ENCODE data around the gene RNU6-9.

The RNU6-9 gene

DNA sequence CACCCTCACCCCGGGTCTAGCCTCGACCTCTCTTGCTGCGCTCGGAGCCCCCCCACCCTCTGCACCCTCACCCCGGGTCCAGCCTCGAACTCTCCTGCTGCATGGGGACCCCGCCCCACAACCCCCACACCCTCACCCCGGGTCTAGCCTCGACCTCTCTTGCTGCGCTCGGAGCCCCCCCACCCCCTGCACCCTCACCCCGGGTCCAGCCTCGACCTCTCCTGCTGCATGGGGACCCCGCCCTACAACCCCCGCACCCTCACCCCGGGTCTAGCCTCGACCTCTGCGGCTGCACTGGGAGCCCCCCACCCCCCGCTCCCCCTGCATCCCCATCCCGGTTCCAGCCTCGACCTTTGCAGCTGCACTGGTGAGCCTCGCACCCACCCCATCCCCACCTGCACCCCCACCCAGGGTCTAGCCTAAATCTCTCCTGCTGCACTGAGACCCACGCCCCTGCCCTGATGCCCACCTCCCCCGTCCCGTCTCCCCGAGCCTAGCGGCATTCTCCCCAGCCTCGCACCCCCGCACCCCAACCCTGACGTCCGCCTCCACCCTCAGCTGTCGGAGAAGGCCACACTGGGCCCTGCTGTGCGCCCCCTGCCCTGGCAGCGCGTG is 32.0 kb upstream of the RNU6-9 start:
- TF ChIP-seq, protein P1, sequence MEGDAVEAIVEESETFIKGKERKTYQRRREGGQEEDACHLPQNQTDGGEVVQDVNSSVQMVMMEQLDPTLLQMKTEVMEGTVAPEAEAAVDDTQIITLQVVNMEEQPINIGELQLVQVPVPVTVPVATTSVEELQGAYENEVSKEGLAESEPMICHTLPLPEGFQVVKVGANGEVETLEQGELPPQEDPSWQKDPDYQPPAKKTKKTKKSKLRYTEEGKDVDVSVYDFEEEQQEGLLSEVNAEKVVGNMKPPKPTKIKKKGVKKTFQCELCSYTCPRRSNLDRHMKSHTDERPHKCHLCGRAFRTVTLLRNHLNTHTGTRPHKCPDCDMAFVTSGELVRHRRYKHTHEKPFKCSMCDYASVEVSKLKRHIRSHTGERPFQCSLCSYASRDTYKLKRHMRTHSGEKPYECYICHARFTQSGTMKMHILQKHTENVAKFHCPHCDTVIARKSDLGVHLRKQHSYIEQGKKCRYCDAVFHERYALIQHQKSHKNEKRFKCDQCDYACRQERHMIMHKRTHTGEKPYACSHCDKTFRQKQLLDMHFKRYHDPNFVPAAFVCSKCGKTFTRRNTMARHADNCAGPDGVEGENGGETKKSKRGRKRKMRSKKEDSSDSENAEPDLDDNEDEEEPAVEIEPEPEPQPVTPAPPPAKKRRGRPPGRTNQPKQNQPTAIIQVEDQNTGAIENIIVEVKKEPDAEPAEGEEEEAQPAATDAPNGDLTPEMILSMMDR (IDR thresholded peaks at IDR 0.05; ENCODE audit: low read depth, low read length): no peak
- H3K27ac ChIP-seq: no peak overlapping the region
- H3K4me3 ChIP-seq (ENCODE audit: low read depth, low read length): no peak overlapping the region
- peaks cover 7% of the 10 kb centered on the region for H3K36me3 ChIP-seq
- no peak for DNase-seq
- H3K27me3 ChIP-seq (ENCODE audit: insufficient read depth, low read depth, severe bottlenecking): no peaks in the 10 kb centered on the region
- no peaks in the 10 kb centered on the region for H3K9me3 ChIP-seq (ENCODE audit: severe bottlenecking)

DNA sequence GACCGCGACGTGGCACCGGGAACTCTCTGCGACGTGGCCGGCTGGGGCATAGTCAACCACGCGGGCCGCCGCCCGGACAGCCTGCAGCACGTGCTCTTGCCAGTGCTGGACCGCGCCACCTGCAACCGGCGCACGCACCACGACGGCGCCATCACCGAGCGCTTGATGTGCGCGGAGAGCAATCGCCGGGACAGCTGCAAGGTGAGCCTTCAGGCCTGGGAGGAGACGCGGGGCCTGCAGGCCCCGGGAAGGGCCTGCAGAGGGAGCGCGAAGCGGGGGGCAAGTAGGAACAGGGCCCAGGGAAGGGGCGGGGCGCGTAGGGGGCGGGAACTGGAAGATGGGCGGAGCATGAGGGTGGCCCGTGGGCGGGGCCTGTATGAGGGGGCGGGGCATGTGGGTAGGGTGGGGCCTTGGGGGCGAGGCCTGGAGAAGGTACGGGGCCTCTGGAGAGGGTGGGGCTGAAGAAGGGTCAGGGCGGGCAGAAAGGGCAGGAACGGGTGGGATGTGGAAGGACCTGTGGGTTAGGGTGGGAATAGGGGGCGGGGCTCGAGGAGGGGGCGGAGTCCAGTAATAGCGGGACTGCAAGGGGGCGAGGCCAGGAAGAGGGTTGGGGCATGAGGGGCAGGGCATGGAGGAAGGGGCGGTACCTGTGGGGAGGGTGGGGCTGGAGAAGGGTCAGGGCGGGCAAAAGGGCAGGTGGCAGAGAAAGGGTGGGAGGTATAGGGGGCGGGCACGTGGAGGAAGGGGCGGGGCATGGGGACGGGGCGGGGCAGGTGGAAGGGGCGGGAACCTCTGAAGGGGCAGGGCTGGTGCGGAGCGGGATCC is 31.3 kb upstream of the RNU6-9 start:
- peaks cover 7% of the 10 kb centered on the region for H3K36me3 ChIP-seq
- no peak overlapping the region for H3K4me3 ChIP-seq (ENCODE audit: low read depth, low read length)
- no peak overlapping the region for H3K27ac ChIP-seq
- TF ChIP-seq, protein P1 (IDR thresholded peaks at IDR 0.05; ENCODE audit: low read depth, low read length): no peak
- peak; percentile 47 for DNase-seq
- no peaks in the 10 kb centered on the region for H3K27me3 ChIP-seq (ENCODE audit: insufficient read depth, low read depth, severe bottlenecking)
- no peaks in the 10 kb centered on the region for H3K9me3 ChIP-seq (ENCODE audit: severe bottlenecking)

DNA sequence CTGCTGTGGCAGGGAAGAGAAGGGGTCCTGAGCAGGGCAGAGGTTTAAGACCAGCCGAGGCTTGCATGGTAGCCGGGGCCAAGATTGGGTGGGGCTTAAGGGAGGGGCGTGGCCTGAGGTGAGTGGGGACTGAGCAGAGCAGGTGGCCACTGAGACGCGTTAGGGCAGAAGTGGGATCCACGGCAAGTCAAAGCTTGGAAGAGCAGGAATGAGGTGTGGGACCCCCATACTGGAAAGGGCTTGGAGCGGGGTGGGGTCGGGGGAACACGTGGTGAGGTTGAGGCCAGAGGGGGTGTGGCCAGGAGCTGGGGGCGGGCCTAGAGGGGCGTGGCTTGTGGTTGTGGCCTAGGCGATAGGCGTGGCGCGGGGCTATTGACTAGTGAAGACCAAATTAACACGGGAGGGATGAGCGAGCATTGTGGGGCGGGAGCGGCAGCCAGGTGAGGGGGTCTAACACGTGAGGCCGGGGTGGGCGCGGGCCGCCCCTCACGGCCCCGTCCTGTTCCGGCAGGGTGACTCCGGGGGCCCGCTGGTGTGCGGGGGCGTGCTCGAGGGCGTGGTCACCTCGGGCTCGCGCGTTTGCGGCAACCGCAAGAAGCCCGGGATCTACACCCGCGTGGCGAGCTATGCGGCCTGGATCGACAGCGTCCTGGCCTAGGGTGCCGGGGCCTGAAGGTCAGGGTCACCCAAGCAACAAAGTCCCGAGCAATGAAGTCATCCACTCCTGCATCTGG is 30.5 kb upstream of the RNU6-9 start:
- peak; percentile 46 for DNase-seq
- H3K27ac ChIP-seq: no peak overlapping the region
- H3K27me3 ChIP-seq (ENCODE audit: insufficient read depth, low read depth, severe bottlenecking): no peaks in the 10 kb centered on the region
- H3K36me3 ChIP-seq: peaks cover 12% of the 10 kb centered on the region
- TF ChIP-seq, protein P1 (IDR thresholded peaks at IDR 0.05; ENCODE audit: low read depth, low read length): no peak
- no peaks in the 10 kb centered on the region for H3K9me3 ChIP-seq (ENCODE audit: severe bottlenecking)
- no peak overlapping the region for H3K4me3 ChIP-seq (ENCODE audit: low read depth, low read length)

DNA sequence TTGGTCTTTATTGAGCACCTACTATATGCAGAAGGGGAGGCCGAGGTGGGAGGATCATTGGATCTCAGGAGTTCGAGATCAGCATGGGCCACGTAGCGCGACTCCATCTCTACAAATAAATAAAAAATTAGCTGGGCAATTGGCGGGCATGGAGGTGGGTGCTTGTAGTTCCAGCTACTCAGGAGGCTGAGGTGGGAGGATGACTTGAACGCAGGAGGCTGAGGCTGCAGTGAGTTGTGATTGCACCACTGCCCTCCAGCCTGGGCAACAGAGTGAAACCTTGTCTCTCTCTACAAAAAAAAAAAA is 30.0 kb upstream of the RNU6-9 start:
- Histone ChIP-seq H3K27ac (no peak overlapping the region), H3K36me3 (peaks cover 17% of the 10 kb centered on the region), H3K4me3 (ENCODE audit: low read depth, low read length) (no peak overlapping the region), H3K9me3 (ENCODE audit: severe bottlenecking) (no peaks in the 10 kb centered on the region), H3K27me3 (ENCODE audit: insufficient read depth, low read depth, severe bottlenecking) (no peaks in the 10 kb centered on the region)
- no peak for DNase-seq
- TF ChIP-seq, protein P1 (IDR thresholded peaks at IDR 0.05; ENCODE audit: low read depth, low read length): no peak

DNA sequence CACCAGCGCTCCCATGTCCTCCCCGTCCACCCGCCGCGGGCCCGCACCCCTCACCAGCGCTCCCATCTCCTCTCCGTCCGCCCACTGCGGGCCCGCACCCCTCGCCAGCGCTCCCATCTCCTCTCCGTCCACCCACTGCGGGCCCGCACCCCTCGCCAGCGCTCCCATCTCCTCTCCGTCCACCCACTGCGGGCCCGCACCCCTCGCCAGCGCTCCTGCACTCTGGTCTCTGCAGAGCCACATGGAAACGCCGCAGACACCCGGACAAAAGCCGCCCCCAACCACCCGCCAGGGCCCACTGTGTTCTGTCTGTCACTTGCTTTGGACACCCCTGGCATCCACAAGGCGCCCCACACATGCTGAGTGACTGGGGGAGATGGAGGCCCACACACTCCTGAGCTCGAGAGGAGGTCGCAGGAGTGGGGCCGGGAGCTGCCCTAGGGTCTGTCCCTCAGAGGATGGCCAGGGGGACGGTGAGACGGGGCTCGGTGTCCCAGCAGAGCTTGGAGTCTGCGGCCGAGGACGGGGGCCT is 26.4 kb upstream of the RNU6-9 start:
- H3K27ac ChIP-seq: no peak overlapping the region

More for the DNA sequence above, 26.4 kb upstream of the RNU6-9 start:
- DNase-seq: no peak
- Histone ChIP-seq H3K36me3 (peaks cover 42% of the 10 kb centered on the region), H3K9me3 (ENCODE audit: severe bottlenecking) (no peaks in the 10 kb centered on the region), H3K4me3 (ENCODE audit: low read depth, low read length) (no peak overlapping the region), H3K27me3 (ENCODE audit: insufficient read depth, low read depth, severe bottlenecking) (no peaks in the 10 kb centered on the region)
- TF ChIP-seq, protein P1 (IDR thresholded peaks at IDR 0.05; ENCODE audit: low read depth, low read length): no peak
